Measurements from ENCODE around the gene POF1B.

DNA sequence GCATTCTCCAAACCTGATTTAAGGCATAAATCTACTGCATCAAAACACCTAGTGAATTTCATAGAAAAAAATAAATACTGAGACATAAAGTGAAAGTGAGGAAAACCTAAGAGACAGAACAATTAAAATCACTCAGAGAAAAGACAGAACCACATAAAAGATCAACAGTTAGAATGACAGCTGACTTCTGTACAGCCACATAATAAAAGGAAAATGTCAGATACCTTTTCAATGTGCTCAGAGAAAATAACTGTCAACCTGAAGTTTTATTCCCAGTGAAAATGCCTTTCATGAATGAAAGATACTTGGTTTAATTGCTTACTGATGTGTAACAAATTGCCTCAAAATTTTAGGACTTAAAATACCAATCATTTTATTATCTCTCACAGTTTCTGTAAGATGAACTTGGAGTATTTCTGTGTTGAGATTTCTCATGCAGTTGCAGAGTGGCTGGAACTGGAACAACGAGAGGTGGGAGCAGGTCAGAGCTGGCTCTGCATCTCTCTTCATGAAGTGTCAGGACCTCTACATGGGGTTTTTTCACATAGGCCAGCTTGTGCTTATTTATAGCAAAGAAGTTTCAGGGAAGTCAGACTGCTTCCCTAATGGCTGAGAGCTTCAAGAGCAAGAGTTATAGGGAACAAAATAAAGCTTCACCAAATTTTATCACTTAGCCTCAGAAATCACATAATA lies 11.9 kb upstream of the POF1B start:
- TF ChIP-seq, protein P1, sequence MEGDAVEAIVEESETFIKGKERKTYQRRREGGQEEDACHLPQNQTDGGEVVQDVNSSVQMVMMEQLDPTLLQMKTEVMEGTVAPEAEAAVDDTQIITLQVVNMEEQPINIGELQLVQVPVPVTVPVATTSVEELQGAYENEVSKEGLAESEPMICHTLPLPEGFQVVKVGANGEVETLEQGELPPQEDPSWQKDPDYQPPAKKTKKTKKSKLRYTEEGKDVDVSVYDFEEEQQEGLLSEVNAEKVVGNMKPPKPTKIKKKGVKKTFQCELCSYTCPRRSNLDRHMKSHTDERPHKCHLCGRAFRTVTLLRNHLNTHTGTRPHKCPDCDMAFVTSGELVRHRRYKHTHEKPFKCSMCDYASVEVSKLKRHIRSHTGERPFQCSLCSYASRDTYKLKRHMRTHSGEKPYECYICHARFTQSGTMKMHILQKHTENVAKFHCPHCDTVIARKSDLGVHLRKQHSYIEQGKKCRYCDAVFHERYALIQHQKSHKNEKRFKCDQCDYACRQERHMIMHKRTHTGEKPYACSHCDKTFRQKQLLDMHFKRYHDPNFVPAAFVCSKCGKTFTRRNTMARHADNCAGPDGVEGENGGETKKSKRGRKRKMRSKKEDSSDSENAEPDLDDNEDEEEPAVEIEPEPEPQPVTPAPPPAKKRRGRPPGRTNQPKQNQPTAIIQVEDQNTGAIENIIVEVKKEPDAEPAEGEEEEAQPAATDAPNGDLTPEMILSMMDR (IDR thresholded peaks at IDR 0.05; ENCODE audit: low read depth, low read length, missing input control): no peak
- TF ChIP-seq JUND (IDR thresholded peaks at IDR 0.05): no peak
- no peak for TF ChIP-seq RXRA (IDR thresholded peaks at IDR 0.05)
- TF ChIP-seq RAD21 (IDR thresholded peaks at IDR 0.05): no peak
- TF ChIP-seq, protein P2, sequence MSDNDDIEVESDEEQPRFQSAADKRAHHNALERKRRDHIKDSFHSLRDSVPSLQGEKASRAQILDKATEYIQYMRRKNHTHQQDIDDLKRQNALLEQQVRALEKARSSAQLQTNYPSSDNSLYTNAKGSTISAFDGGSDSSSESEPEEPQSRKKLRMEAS (IDR thresholded peaks at IDR 0.05): no peak
- TF ChIP-seq SP1 (IDR thresholded peaks at IDR 0.05): no peak
- no peak for TF ChIP-seq YY1 (IDR thresholded peaks at IDR 0.05)
- TF ChIP-seq, protein P3, sequence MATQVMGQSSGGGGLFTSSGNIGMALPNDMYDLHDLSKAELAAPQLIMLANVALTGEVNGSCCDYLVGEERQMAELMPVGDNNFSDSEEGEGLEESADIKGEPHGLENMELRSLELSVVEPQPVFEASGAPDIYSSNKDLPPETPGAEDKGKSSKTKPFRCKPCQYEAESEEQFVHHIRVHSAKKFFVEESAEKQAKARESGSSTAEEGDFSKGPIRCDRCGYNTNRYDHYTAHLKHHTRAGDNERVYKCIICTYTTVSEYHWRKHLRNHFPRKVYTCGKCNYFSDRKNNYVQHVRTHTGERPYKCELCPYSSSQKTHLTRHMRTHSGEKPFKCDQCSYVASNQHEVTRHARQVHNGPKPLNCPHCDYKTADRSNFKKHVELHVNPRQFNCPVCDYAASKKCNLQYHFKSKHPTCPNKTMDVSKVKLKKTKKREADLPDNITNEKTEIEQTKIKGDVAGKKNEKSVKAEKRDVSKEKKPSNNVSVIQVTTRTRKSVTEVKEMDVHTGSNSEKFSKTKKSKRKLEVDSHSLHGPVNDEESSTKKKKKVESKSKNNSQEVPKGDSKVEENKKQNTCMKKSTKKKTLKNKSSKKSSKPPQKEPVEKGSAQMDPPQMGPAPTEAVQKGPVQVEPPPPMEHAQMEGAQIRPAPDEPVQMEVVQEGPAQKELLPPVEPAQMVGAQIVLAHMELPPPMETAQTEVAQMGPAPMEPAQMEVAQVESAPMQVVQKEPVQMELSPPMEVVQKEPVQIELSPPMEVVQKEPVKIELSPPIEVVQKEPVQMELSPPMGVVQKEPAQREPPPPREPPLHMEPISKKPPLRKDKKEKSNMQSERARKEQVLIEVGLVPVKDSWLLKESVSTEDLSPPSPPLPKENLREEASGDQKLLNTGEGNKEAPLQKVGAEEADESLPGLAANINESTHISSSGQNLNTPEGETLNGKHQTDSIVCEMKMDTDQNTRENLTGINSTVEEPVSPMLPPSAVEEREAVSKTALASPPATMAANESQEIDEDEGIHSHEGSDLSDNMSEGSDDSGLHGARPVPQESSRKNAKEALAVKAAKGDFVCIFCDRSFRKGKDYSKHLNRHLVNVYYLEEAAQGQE (IDR thresholded peaks at IDR 0.05): no peak
- TF ChIP-seq HNF4A (conservative IDR thresholded peaks at IDR 0.05): no peak
- TF ChIP-seq TAF1 (conservative IDR thresholded peaks at IDR 0.05): no peak
- TF ChIP-seq HNF4G (IDR thresholded peaks at IDR 0.05): no peak
